A673 (cell line): ENCODE measurements around the gene PISD. TPM values are rescaled to one million over a fixed set of nuclear protein-coding genes. Genes with fewer than 3 reads are reported as not detected.

Source experiments
- BruUV-seq: library from RNA; stranded (reverse); fragments of 400-500 nt; replicated peaks from 2 replicates; lab custom pipeline; 2021; lab: Mats Ljungman, UMichigan
- CTCF ChIA-PET: fragments of 300-600 bp; sonication (Branson Sonifier 250); formaldehyde crosslinking; loops from one replicate; lab custom pipeline; 2022; ENCODE audit warnings: antibody characterized with exemption; lab: Charles Lee
- POLR2A ChIA-PET: fragments of 300-600 bp; sonication (Branson Sonifier 250); formaldehyde crosslinking; loops from one replicate; lab custom pipeline; 2022; ENCODE audit warnings: antibody characterized with exemption; ENCODE audit not compliant: low non-redundant PET; lab: Charles Lee
- DNase-seq: peaks from one replicate; pipeline ENCODE4 v3.0.0-alpha.2; 2015; ENCODE audit warnings: low spot score
- H3K27ac ChIP-seq: fragments of 200-600 bp; sonication (generic); 2 replicates; pipeline ENCODE4 v1.5.1; 2016; ENCODE audit warnings: mixed run types, low read depth, mild to moderate bottlenecking, mixed read lengths, antibody characterized with exemption, low read length; ENCODE audit not compliant: poor library complexity, severe bottlenecking
- H3K27me3 ChIP-seq: fragments of 200-600 bp; sonication (generic); replicated peaks from 2 replicates; pipeline ENCODE4 v1.6.1; 2017; ENCODE audit warnings: mixed run types, low read depth, mild to moderate bottlenecking, mixed read lengths, antibody characterized with exemption, low read length; ENCODE audit not compliant: insufficient read depth, poor library complexity
- H3K36me3 ChIP-seq: fragments of 200-600 bp; sonication (generic); 2 replicates; pipeline ENCODE4 v1.6.1; 2016; ENCODE audit warnings: mixed run types, mild to moderate bottlenecking, mixed read lengths, antibody characterized with exemption, low read length; ENCODE audit not compliant: insufficient read depth, poor library complexity, severe bottlenecking
- H3K4me1 ChIP-seq: fragments of 200-600 bp; sonication (generic); 2 replicates; pipeline ENCODE4 v1.6.1; 2017; ENCODE audit warnings: mixed run types, mild to moderate bottlenecking, mixed read lengths, antibody characterized with exemption, low read length; ENCODE audit not compliant: insufficient read depth, poor library complexity, severe bottlenecking
- H3K4me3 ChIP-seq: fragments of 200-600 bp; sonication (generic); 2 replicates; pipeline ENCODE4 v1.5.1; 2016; ENCODE audit warnings: low read depth, mixed run types, mild to moderate bottlenecking, mixed read lengths, low read length; ENCODE audit not compliant: poor library complexity, severe bottlenecking
- H3K9me3 ChIP-seq: fragments of 200-600 bp; sonication (generic); 2 replicates; pipeline ENCODE4 v1.6.1; 2016; ENCODE audit warnings: mixed run types, low read depth, mild to moderate bottlenecking, mixed read lengths, antibody characterized with exemption, low read length; ENCODE audit not compliant: poor library complexity, severe bottlenecking
- EZH2 ChIP-seq: fragments of 200-600 bp; sonication (generic); IDR thresholded peaks from 2 replicates; pipeline ENCODE4 v1.6.1; 2017; ENCODE audit warnings: borderline replicate concordance, low read depth, mild to moderate bottlenecking, mixed read lengths, antibody characterized with exemption, low read length; ENCODE audit not compliant: poor library complexity, severe bottlenecking
- intact Hi-C: fragments of 100-400 bp; cut with micrococcal nuclease; formaldehyde crosslinking; loops from one replicate; pipeline ENCODE4 v1.10.0; 2022; ENCODE audit not compliant: unreplicated experiment
- total RNA-seq: library from RNA; stranded (reverse); gene quantifications from 2 replicates; pipeline ENCODE4 v1.2.3, GENCODE V29; 2021
- TF ChIP-seq, protein P1 (sequence below): fragments of 300-800, 200-600 bp; sonication (generic); conservative IDR thresholded peaks from 2 replicates; pipeline ENCODE4 v1.5.1; 2017; ENCODE audit warnings: low read depth, mild to moderate bottlenecking, antibody characterized with exemption, low read length, moderate library complexity, mixed read lengths

Gene PISD
- total RNA-seq, 1 experiment from 2014 or later, result 39.0 TPM

- Histone ChIP-seq H3K36me3 (no peaks in the 10 kb centered on the region), H3K4me3 (no peak overlapping the region), H3K27ac (no peak overlapping the region), H3K27me3 (no peaks in the 10 kb centered on the region), H3K4me1 (no peaks in the 10 kb centered on the region), H3K9me3 (no peaks in the 10 kb centered on the region)
- intact Hi-C loops, result no loop called here
- TF ChIP-seq, protein P1, sequence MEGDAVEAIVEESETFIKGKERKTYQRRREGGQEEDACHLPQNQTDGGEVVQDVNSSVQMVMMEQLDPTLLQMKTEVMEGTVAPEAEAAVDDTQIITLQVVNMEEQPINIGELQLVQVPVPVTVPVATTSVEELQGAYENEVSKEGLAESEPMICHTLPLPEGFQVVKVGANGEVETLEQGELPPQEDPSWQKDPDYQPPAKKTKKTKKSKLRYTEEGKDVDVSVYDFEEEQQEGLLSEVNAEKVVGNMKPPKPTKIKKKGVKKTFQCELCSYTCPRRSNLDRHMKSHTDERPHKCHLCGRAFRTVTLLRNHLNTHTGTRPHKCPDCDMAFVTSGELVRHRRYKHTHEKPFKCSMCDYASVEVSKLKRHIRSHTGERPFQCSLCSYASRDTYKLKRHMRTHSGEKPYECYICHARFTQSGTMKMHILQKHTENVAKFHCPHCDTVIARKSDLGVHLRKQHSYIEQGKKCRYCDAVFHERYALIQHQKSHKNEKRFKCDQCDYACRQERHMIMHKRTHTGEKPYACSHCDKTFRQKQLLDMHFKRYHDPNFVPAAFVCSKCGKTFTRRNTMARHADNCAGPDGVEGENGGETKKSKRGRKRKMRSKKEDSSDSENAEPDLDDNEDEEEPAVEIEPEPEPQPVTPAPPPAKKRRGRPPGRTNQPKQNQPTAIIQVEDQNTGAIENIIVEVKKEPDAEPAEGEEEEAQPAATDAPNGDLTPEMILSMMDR, result no peak
- no peak for DNase-seq
- ChIA-PET CTCF (no interaction called here), POLR2A (interaction anchor here (0.8 kb wide), 1 partner anchor 26 kb away, joined by 3 read pairs; no protein-coding TSS in a partner anchor)
- BruUV-seq, result no TSS peak
These were observed 84.3 kb downstream of the PISD start for GRCh38 chr22:31577711-31578110.

DNA sequence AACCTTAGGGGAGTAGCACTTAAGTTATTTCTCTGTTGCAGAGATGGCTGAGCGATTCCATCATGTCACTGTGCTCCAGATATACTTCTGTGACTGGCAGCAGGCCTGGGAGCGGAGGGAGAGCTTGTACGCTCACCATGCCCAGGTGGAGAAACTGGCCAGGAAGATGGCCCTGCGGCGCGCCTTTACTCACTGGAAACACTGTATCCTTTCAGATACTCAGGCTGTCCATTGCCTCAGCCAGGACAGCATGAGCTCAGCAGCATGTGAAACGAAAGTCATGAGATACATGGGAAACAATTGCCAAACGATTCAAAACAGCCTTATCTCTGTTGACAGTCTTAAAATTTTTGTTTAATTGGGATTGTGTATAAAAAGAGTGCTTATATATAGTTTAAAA lies 86.8 kb downstream of the PISD start:
- ChIA-PET CTCF (no interaction called here), POLR2A (no interaction called here)
- no peak for DNase-seq
- Histone ChIP-seq H3K27me3 (no peaks in the 10 kb centered on the region), H3K4me1 (no peaks in the 10 kb centered on the region), H3K4me3 (no peak overlapping the region), H3K36me3 (no peaks in the 10 kb centered on the region), H3K9me3 (no peaks in the 10 kb centered on the region), H3K27ac (no peak overlapping the region)
- no peak for TF ChIP-seq EZH2
- TF ChIP-seq, protein P1, result no peak
- intact Hi-C loops, result no loop called here
- no TSS peak for BruUV-seq

DNA sequence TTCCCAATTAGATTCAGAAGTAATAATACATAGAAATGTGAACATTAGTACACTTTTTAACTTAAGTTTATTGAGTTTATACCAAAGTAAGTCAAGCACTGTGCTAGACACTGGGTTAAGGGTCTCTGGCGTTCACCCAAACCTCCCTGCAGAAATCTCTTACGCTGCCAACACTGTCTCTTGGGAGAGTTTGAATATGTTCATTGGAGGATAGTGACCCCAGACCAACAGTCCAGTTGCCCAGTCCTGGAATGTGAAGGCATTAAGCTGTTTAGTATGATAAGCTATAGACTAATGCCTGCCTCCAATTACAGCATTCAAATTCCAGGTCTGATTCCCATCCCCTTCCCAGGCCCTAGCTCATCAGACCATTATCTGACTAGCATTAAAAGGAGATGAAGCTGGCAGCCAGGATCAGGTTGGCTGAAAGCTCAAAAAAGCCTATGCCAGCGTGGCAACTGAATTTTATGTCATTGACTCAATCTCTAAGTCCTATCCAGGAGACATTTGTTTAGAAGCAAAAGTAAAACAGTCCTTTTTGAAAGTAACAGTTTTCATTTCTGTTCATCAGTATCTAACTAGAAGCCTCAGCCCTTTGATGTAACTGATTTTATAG lies 87.9 kb downstream of the PISD start:
- intact Hi-C loops, result no loop called here
- CTCF ChIA-PET, result no interaction called here

More for the DNA sequence above, 87.9 kb downstream of the PISD start:
- TF ChIP-seq EZH2, result no peak
- TF ChIP-seq, protein P1, result no peak
- no peaks in the 10 kb centered on the region for H3K4me1 ChIP-seq
- H3K36me3 ChIP-seq, result no peaks in the 10 kb centered on the region
- no peaks in the 10 kb centered on the region for H3K27me3 ChIP-seq
- H3K27ac ChIP-seq, result no peak overlapping the region
- BruUV-seq, result no TSS peak
- no peaks in the 10 kb centered on the region for H3K9me3 ChIP-seq
- no peak overlapping the region for H3K4me3 ChIP-seq
- DNase-seq, result no peak
- POLR2A ChIA-PET, result no interaction called here
